GM11168 (cell line): ENCODE measurements around the gene LLGL2.
"Not testable (repeated sequence)": the region's sequence is repeated elsewhere in the genome, so short reads cannot be mapped to it uniquely, and the experiment has no call there.

Source experiments
- in situ Hi-C: fragments of 300-500 bp; cut with MboI; formaldehyde crosslinking; loops from one replicate; pipeline ENCODE4 v1.12.0; 2022; ENCODE audit warnings: low sequenced_read_pairs; ENCODE audit not compliant: unreplicated experiment

LLGL2 gene

DNA sequence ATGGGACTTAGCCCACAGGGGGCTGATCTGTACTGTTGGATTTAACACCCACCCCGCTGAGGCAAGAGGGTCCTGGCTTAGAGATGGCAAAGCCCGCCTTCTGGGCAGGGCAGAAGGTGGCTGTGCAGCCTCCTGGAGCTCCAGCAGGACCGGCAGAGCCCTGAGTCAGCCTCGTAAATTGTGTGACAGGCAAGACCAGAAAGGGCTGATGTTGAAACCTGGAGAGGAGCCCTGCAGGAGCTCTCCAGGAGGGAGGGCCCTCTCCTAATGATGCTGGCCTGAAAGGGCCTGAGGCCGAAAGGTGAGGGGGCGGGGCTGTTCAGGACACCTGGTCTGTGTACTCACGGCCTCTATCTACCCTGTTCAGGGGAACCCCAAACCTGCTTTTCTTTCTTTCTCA, 39.6 kb downstream of the LLGL2 start:
- in situ Hi-C loops = no loop called here

GRCh38 chr17:75565618-75566017, 40.1 kb downstream of the LLGL2 start:
- in situ Hi-C loops = no loop called here

DNA sequence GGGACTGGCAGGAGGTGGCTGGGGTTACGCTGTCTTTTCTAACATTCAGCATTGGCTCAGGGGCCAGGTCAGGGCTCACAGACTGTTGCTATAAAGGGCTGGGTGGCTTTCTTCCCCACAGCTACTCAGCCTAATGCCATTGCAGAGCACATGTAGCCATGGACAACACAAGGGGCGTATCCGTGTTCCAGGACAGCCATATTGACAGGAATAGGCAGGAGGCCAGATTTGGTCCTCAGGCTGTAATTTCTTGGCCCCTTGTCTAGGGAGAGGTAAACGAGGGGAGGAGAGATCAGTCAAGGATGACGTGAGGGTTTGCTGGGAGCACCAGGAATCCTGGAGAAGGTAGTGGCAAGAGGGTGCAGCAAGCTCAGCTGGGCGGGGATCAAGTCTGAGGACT, 40.9 kb downstream of the LLGL2 start:
- in situ Hi-C loops = no loop called here

GRCh38 chr17:75566834-75567233, 41.3 kb downstream of the LLGL2 start:
- in situ Hi-C loops = no loop called here

- in situ Hi-C loops = no loop called here
Measured at GRCh38 chr17:75568412-75569255, 43.1 kb downstream of the LLGL2 start.

- in situ Hi-C loops = no loop called here
Measured at GRCh38 chr17:75570034-75570676, 44.7 kb downstream of the LLGL2 start.

DNA sequence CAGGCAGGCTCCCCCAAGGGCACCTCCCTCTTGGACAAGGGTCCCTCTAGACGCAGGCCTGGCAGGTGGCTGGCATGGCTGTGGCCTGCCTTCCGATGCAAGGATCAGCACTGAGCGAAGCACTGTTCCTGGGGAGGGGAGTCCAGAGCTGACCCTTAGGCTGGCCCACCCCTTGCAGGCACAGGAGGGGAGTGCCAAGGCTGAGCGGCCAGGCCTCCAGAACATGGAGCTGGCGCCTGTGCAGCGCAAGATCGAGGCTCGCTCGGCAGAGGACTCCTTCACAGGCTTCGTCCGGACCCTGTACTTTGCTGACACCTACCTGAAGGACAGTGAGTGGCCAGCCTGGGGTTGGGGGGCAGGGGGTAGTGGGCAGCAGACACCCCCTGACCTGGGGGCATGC, 45.3 kb downstream of the LLGL2 start:
- in situ Hi-C loops = no loop called here

DNA sequence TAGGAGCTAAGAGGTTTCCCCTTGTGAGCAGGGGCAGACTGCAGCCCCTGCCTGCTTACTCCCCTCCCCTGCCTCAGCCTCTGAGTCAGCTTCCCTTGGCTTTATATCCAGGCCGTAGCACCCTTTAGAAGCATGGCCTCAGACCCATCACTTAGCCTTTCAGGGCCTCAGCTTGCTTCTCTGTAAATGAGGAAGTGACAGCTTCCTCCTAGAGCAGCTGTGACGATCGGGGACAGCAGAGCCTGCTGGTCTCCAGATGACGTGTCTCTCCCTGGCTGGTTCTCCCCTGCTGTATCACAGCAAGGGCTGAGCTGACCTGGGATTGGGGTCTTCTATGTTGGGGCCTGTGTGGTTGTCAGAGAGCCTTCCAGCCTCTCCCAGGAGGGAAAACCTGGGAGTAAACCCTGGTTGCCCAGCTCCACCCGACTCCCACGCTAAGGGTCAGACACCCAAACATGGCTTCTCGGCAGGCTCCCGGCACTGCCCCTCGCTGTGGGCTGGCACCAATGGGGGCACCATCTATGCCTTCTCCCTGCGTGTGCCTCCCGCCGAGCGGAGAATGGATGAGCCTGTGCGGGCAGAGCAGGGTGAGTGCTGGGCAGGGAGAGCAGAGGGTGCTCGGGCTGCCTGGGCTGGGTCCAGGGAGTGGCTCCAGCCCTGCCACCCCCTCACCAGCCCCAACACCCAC, 45.8 kb downstream of the LLGL2 start:
- in situ Hi-C loops = no loop called here

DNA sequence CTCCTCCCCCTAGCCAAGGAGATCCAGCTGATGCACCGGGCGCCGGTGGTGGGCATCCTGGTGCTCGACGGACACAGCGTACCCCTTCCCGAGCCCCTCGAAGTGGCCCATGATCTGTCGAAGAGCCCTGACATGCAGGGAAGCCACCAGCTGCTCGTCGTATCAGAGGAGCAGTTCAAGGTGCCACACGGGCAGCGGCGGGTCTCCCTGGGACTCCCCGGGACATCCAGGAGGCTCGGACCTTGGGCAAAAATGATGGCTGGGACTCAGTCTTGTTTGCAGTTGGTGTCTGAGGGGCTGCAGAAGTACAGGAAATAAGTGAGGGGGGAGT, 46.4 kb downstream of the LLGL2 start:
- in situ Hi-C loops = no loop called here

DNA sequence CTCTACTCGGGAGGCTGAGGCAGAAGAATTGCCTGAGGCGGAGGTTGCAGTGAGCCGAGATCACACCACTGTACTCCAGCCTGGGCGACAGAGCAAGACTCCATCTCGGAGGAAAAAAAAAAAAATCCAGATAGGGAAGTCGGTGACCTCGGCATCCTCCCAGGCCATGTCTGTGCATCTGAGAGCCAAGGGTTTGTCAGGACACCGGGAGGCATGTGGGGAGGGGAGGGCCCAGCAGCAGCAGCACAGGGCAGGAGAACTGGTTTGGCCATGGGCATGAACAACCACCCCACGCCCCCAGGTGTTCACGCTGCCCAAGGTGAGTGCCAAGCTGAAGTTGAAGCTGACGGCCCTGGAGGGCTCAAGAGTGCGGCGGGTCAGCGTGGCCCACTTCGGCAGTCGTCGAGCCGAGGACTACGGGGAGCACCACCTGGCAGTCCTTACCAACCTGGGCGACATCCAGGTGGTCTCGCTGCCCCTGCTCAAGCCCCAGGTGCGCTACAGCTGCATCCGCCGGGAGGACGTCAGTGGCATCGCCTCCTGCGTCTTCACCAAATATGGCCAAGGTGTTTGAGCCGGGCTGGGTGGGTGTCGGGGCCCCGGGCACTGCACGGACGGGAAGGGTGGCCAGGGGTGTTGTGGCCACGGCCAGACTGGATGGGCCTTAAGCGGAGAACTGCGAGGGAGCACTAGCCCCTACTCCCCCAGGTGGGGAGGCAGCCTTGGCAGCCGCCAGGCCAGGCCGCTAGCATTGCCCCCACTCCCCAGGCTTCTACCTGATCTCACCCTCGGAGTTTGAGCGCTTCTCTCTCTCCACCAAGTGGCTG, 47.4 kb downstream of the LLGL2 start:
- in situ Hi-C loops = no loop called here

GRCh38 chr17:75573540-75573957, 48.1 kb downstream of the LLGL2 start:
- in situ Hi-C loops = no loop called here

DNA sequence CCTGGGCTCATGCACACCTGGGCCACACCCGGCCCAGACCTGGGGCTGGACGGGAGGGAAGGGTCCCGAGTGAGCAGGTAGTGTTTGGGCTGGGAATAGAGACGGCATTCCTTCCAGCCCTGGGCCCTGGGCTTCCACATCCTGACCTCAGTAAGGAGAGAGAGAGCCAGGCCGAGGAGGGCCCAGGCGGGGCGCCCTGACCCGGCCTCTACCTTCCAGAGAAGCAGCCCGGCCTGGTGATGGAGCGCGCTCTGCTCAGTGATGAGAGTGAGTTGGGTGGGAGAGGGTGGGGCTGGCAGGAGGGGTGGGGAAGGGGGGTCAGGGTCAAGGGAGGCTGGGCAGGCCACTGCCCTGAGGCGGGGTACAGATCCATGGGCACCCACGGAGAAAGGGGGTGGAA, 48.5 kb downstream of the LLGL2 start:
- in situ Hi-C loops = no loop called here

DNA sequence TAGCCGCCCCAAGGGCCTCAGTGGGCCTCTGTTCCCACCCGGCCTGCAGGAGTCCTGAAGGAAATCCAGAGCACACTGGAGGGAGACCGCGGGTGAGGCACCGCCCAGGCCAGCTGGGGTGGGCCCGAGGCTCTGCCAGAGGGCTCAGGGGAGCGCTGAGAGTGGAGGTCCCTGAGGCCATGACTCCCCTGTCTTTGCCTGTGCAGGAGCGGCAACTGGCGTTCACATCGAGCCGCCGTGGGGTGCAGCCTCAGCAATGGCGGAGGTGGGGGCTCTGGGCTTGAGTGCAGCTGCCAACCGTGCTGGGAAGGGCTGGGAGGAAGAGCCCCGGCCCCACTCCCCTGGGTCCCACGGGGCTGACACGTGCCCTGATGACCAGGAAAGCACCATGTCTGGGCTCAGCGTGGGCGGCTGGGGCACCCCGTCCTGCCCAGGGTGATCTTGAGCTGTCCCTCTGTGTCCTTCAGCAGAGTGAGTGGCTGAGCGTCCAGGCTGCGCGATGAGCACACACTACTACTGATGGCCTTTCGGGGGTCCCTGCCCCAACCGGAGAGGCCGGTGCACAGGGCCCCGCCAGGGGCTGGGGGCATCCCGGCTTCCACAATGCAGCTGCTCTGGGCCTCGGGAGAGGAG, 49.0 kb downstream of the LLGL2 start:
- in situ Hi-C loops = no loop called here

DNA sequence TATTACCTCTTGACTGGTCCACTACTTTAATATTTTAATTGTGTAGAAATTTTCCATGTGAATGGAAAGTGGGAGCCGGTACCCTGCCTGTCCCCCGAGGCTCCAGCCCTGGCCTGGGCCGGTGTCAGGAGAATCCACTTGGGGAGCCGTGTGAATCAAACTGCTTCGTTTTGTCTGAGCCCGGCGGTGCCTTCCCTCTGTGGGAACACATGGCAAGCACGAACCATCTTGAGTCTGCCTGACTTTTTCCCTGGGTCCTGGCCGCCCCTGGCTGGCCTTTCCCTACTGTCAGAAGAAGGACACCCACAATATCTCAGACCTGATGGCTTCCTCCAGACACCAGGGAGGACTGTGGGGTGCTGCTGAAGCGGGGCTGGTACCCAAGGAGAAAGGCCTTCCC, 49.7 kb downstream of the LLGL2 start:
- in situ Hi-C loops = no loop called here

DNA sequence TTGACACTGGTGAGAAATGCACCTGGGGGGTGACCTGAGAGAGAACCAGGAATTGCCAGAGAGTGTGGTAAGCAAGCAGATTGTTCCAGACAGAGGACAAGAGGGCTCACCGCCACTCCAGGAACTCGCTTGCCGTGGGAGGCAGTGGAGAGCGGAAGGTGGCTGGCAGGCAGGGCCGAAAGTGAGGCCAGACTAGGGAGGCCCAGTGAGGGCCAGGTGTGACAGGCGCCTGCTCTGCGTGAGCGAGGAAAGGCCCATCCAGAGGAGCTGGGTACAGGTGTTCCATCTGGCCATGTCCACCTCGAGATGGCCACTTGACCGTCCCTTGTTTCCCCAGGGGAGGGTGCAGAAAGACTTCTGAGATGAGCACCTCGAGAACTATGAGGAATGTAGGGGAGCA, 50.2 kb downstream of the LLGL2 start:
- in situ Hi-C loops = no loop called here

GRCh38 chr17:75576661-75577060, 51.2 kb downstream of the LLGL2 start:
- in situ Hi-C loops = no loop called here

DNA sequence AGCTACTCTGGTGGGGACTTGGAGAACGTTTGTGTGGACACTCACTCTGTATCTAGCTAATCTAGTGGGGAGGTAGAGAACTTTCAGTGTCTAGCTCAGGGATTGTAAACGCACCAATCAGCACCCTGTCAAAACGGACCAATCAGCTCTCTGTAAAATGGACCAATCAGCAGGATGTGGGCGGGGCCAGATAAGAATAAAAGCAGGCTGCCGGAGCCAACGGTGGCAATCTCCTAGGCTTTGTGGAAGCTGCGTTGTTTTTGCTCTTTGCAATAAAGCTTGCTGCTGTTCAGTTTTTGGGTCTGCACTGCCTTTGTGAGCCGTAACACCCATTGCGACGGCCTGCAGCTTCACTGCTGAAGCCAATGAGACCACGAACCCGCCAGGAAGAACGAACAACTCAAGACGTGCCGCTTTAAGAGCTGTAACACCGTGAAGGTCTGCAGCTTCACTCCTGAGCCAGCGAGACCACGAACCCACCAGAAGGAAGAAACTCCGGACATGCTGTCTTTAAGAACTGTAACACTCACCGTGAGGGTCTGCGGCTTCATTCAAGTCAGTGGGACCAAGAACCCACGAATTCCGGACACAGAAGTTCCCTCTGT, 55.7 kb downstream of the LLGL2 start:
- in situ Hi-C loops = not testable (repeated sequence)

- in situ Hi-C loops = not testable (repeated sequence)
Measured at GRCh38 chr17:75583197-75583596, 57.7 kb downstream of the LLGL2 start.

GRCh38 chr17:75584849-75585175, 59.3 kb downstream of the LLGL2 start:
- in situ Hi-C loops = no loop called here
